GM21526 (cell line): ENCODE measurements around the gene DSP.

Experiments
- ATAC-seq: cut with Tn5 transposase; IDR thresholded peaks from one replicate; pipeline ENCODE4 v1.9.1; 2021; ENCODE audit warnings: moderate library complexity; ENCODE audit not compliant: unreplicated experiment, low FRiP score

DSP gene

DNA sequence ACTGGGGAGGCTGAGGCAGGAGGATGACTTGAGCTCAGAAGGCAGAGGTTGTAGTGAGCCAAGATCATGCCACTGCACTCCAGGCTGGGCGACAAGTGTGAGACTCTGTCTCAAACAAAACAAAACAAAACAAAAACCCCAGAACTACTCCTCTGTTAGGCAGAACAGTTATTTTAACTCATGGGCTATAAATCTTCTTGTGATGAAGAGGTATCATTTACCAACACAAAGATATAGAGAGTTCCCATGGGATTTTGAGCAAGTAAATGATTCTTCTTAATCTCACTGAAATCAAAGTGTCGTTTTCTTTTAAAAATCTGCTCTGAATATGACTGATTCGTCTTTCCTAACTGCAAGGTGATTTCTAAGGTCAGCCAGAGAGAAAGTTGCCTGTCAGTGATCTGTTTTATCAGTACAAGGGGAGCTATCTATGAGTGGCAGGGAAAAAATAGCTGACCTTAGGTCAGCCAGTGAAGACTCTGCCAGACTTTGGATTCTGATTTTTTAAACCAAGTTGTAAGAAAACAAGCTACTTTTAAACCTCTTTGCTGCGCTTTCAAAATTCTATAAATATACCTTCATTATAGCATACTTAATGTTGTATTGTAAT lies 3.8 kb upstream of the DSP start:
- no peak for ATAC-seq

DNA sequence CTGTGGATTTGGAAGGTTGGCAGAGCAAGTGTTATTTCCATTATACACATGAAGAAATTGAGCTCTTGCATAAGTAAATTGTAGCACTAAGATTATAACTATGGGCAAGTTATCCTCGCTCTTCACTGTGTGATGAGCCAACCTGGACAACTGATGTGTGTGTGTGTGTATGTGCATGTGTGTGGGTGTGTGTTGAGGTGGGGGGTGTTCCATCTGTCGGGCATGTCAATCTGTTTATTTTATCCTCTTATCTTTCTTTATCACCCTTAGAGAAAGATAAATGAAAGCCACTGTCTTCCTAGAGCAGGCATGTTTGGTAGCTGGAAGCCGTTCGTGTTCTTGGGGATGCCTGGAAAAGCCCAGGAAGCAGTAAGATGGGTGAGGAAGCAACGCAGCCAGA lies 3.0 kb upstream of the DSP start:
- no peak for ATAC-seq

DNA sequence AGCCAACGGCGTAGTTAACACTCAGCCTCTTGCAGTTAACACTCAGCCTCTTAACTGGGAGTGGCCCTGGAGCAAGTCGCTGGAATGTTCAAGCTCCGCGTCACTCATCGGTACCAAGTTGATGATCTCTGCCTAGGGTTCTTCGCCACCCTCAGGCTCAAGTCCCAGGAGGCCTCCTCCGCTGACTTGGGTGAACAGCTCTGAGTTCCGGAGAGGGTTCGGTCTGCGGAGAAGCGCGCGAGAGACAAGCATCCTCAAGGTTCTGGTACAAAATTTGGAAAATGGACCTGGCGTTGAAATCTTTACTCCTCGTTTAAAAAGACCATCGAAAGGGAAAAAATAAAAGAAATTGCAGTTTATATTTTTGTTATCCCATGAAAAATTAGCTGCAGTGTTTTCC lies 876 bp upstream of the DSP start:
- no peak for ATAC-seq

DNA sequence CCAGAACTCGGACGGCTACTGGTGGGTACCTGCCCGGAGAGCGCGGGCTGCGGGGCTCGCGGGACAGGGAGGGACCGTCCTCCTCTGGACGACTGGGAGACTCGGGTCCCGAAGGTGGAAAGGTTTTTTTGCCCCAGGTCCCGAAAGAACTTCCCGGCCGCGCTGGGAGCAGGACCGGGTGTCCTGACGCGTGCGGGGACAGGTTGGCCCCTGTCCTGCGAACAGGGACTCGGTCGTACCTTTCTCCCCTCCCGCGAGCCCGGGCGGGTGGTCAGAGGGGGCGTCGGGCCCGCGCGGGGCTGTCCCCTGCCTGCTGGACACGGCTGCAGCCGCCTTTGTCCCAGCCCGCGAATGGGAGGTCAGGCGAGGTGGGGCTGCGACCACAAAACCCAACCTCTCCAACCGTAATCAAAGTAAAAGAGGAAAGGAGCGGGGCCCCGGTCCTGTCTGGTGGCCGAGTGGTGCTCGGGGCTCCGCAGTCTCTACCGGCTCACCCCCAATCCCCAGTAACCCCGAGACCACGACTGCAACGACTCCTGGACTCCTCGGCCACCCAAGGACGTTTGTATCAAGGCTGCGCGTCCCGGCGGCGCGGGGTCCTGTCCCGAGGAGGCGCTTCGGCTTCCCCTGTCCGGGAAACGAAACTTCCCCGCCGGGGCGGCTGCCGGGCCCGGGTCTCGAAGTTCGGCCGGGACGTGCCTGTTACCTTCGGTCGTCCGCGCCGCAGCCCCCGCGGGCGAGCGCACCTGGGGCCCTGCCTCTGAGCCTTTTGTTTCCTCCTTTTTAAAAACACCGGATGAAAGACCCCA lies 798 bp downstream of the DSP start:
- no peak for ATAC-seq

DNA sequence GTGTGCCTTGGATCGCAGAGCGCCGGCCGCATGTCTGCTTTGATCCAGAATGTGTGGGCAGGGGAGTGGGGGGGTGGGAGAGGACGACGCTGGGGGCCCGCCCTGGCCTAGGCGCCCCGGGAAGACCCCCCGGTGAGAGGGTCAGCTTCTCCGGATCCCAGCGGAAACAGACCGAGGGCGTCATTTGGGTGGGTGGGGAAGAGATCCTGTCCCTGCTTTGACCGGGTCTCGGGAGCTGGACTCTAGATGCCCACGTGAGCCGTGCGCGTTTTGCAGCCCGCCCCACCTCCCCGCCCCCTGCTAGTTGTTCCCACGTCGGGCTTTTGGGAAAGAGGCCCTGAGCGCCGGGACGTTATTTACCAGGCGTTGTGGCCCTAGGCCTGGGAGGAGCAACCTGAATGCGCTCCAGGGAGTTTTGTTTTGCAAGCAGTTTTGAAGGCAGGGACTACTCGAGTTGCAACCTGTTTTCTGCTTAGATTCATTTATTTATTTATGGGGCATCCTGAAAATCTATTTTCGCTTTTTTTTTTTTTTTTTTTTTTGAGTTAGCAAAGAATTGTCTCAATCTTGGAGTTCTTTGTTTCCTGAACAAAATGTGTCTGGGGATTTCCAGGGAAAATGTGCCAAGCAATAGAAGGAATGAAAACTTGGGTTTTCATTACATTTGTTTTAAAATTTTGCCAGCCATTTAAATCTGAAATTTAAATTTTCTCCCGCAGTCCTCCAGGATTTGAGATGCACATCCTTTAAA lies 1.6 kb downstream of the DSP start:
- ATAC-seq: no peak

DNA sequence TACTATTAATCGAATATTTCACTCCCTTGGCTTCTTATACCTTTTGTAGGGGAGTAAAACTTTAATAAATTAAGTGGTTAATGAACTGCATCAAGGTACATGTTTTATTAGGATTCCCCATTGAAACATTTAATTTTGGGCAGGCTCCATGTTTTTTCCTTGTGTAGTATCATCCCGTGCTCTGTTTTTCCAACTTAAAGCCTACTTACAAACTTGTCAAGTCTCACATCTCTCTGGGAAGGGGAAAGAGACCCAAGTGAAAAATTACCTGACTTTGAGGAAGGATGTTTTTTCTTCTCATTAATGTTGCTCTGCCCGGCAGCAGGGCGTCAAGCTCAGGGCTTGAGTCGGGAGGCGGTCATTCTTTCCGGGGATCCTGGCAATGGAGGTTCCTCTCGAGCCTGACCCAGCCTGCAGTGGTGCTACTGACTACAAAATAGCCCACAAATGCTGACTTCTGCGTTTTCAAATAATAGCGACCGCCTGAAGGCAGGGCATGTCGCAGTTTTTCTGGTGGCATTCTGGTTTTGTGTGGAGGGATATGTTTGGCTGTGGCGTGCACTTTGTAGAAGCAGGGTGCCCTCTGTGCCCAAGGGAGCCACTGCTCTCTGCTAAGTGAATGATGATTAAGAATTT lies 2.4 kb downstream of the DSP start:
- no peak for ATAC-seq

DNA sequence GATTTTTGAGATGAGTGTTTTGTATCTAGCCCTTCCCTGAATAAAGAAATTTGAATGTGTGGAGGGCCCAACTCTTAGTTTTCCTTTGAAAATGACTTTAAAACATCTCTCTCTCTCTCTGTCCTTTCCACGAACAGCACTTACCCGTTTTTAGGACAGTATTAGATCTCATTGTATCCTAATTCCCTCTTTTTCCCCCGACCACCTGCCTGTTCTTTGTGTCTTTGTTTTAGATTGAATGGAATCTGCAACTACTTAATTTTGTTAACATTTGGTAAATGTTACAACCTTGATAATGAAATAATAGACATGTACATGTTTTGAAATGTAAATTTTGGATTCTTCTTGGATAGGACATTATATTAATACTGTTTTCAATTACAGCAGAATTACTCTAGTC lies 3.1 kb downstream of the DSP start:
- ATAC-seq: no peak

DNA sequence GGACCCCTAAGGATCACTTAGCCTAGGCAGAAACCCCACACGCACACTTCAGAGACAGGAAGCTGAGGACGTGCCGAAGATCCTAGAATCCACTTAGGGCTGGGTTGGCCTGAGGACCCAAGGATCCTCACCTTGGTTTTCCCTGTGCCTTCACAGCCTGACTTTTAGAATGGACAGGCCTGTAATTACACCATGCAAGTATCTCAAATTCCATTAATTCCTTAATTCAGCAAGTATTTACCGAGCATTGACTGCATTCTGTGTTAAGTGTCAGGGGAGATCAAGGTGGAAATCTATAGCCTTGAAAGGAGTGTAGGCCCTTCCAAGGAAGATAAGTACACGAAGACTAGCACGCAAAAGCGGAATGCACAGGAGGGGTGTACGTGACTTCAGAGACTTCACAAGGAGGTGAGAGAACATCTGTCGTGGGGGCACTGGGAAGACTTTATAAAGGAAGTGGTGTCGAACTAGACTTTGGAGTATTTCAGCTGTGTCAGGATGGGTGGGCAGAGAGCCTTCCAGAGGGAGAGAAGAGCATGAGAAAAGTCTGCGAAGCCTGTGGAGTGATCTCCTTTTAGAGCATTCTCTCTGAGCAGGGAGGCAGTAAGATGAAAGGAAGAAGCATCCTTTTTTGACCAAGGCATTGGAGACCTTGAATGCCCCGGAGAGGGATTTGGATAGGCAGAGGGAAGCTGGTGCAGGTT lies 4.0 kb downstream of the DSP start:
- no peak for ATAC-seq

DNA sequence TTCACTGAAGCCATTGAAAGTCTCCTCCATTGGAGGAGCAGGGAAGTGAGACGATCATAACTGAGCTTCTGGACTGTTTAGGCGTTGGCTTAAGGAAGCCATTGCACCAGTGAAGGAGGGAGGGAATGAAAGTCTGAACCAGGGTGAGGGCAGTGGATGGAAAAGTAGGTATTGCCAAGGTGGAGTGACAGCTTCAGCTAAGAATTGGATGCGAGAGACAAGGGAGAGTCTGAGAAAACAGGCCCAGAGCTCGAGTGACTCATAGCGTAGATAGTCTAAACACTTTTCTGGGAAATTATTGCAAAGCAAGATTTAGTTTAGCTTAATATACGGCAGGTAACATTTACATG lies 4.5 kb downstream of the DSP start:
- no peak for ATAC-seq

DNA sequence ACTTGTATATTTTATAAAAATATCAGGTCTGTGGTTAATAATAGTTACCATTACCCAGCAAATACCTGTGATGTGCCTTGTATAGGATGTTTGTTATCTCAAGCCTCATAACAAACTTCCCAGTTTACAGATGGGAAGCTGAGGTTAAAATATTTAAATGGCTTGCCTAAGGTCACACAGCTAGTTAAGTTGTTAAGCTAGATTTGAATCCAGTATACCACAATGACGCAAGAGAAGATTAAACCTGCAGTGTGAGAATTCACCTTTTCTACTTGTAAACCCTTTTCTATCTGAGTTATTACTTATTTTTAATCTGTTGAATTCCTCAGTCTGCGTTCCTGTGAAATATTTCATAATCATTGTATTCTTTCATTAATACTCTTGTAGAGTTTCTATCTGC lies 4.9 kb downstream of the DSP start:
- ATAC-seq: no peak

DNA sequence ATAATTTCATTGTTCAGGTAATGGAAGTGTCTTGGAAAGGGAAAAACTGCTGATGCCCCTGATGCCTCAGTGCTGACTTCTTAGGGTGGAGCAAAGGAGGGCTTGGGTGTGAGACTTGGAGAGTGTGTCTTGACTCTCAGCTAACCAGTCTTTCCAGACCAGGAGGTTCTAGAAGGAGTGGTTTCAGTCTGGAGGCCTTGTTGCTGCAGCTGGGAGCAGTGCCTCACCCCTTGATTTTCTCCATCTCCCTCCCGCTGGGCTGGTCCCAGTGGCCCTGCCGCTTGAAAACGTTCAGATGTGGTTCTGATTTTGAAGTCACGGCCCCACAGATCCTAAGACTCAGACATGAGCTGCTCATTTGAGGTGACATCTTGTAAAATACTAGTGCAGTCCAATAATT lies 5.4 kb downstream of the DSP start:
- ATAC-seq: no peak

DNA sequence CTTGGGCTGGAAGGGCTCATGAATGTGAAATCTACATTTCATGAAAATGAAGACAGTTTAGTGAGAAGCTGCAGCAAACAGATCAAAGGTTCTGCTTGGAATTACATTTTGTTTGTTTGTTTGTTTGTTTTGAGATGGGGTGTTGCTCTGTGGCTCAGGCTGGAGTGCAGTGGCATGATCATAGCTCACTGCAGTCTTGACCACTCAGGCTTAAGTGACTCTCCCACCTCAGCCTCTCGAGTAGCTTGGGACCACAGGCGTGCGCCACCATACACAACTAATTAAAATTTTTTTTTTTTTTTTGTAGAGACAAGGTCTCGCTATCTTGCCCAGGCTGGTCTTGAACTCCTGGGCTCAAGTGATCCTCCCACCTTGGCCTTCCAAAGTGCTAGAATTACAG lies 5.8 kb downstream of the DSP start:
- no peak for ATAC-seq

DNA sequence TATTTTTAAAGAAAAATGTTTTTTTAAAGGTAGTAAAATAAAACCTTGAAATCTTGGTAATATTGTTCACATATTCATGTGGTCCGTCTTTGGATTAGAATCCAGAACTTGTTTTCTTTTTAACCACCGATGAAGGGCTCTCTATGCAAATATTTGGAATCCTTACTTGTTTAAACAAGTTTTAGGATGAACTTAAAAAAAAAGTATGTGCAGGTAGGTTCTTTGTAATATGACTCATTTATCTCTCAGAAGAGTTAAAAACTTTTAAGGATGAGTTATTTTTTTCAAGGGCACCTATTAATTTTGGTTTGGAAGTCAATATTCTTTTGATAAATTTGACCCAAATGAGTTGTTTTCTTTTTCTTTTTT lies 8.9 kb downstream of the DSP start:
- ATAC-seq: no peak

DNA sequence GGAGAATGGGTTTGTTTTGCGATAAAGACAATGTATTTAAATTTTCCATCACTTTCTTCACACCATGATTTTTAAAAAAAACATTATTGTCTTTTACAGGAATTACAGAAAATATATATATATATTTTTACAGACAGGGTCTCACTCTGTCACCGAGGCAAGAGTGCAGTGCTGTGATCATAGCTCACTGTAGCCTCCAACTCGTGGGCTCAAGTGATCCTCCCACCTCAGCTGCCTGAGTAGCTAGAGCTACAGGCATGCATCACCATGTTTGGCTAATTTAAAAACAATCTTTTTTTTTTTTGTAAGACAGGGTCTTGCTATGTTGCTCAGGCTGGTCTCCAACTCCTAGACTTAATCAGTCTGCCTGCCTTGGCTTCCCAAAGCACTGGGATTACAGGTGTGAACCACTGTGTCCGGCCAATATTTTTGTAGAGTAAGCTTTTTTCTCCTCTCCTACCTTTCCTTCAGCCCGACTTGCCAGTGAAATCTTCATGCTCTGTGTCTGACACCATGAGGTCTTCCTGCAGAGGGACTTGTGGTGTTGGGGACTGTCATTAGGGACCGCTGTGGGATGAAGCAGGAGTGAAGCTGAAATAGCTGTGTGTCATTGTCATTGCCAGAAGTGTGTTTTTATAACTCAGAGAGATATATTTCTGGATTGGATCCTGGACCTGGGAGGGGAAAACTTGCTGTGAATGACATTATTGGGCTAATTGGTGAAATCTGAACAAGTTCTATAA lies 13.2 kb downstream of the DSP start:
- ATAC-seq: no peak

DNA sequence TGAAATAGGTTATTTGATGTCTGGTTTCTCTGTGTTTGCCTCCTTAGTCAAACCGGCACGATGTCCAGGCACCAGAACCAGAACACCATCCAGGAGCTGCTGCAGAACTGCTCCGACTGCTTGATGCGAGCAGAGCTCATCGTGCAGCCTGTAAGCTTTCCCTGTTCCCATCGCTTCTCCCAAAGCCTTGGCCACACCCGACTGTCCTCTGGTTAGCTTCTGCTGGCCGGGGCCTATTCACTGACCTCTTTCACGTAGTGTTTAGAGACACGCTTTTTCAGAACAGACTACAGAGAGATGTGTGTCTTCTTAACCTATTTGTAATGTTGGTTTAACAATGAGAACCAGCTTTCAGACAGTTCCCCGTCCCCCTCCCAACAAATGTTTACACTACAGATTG lies 14.2 kb downstream of the DSP start:
- ATAC-seq: no peak

DNA sequence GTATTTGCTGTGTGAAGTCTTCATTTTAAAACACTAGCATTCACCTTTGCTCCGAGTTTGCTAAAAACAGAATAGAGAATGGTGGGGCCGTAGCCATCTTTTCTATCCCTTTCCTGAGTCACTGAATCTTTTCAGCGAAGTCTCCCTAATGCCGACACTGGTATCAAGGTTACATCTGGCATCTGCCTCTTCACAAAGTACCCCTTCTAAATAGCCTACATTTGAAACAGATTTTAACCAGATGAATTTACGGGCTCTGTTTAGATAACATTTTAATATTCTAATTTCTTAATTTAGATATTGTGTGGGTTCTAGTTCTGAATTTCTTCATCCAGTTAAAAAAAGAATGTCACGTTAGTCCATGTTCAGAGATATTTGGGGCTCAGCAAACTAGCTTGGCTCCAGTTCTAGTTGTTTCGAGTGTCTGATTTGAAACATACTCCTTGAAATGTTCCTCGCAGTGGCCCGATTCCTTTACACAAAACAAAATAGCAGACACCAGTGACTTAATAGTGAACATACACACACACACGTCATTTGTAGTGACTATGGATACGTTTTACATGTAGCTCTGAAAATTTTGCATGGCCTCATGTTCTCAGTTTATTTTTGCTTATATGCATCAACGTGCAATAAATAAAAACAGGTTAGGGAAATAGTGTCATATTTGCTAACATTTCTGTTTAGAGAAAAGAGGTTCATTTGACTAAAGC lies 15.1 kb downstream of the DSP start:
- ATAC-seq: no peak

DNA sequence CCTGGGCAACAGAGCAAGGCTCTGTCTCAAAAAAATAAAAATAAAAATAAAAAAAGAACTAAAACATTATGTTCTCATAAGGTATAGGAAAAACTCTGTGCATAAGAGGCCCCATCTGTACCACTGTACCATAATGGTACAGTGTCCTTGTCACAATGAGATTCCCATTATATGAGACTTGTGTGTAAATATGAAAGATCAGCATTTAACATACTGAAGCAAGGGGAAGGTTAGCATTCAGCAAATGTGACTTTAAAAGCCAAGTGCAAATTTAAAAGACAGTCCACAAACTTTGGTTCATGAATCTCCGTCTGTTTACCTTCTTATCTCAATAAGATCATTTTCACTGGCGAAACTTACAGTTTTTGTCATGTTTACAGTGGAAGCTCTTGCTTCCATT lies 16.2 kb downstream of the DSP start:
- ATAC-seq: no peak

DNA sequence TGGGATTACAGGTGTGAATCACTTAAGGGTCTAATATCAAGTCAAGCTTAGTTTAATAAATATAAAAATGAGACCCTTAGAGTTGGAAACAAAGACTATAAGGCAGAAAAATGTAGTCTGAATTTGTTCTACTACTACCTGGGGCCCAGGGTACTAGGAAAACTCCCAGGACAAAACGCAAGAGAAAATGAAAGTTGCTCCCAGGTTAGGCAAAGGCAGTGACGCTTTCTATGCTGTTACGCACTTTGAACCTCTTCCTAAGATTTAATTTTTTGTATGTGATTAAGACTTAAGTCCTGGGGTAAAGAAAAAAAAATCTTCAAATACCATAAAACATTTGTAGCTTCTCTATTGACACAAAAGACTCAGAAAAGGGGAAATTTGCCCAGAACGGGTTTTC lies 17.3 kb downstream of the DSP start:
- no peak for ATAC-seq

DNA sequence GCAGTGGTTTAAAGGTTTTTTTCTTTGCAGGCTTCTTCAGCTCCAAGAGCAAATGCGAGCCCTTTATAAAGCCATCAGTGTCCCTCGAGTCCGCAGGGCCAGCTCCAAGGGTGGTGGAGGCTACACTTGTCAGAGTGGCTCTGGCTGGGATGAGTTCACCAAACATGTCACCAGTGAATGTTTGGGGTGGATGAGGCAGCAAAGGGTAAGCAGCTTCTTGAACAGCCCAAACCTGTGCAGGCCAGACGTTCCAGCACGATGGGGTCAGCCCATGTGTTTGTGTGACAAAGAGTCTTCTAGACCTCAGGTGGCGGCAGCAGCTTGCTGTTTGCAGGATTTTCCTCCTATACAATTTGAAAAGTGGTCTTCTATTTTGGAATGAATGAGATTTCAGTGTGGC lies 17.7 kb downstream of the DSP start:
- ATAC-seq: no peak
